Renal pelvis (tissue), 12 donors: Measurements from ENCODE around the gene GPR108. TPM values are rescaled to one million over a fixed set of nuclear protein-coding genes. Genes with fewer than 3 reads are reported as not detected.
"Not testable (repeated sequence)": the region's sequence is repeated elsewhere in the genome, so short reads cannot be mapped to it uniquely, and the experiment has no call there.

Source experiments
- DNase-seq: peaks from one replicate; pipeline ENCODE4 v3.0.0-alpha.2; 2013
- long read RNA-seq, 16 experiments: transcript quantifications; one replicate each; lab custom pipeline, GENCODE V29; 2026
- polyA plus RNA-seq, 3 donors: library from polyadenylated mRNA; unstranded; fragments of 120-200 nt; gene quantifications; one replicate each; pipeline ENCODE4 v1.2.1, GENCODE V29; 2013; ENCODE audit not compliant: insufficient read length in 3 of 3

Gene GPR108
- 10 to 100 TPM; 67.3 to 90.0 (median 68.0) TPM for polyA plus RNA-seq
- long read RNA-seq, donor 1, transcript GPR108-201 (18 exons, 2,057 nt): minor isoform, 7 of 21 reads
- long read RNA-seq, donor 1, transcript GPR108-202 (18 exons, 2,009 nt): major isoform, 13 of 21 reads
- long read RNA-seq, donor 1, partial matches to known transcripts: 0 of 21 reads
- long read RNA-seq, donor 1, other reads (novel, unspliced or antisense): 0 of 21 reads
- long read RNA-seq, donor 2, transcript GPR108-202 (18 exons, 2,009 nt): minor isoform, 6 of 18 reads
- long read RNA-seq, donor 2, transcript GPR108-201 (18 exons, 2,057 nt): major isoform, 12 of 18 reads
- long read RNA-seq, donor 2, partial matches to known transcripts: 0 of 18 reads
- long read RNA-seq, donor 2, other reads (novel, unspliced or antisense): 0 of 18 reads
- long read RNA-seq, donor 3, transcript GPR108-202 (18 exons, 2,009 nt): minor isoform, 5 of 55 reads
- long read RNA-seq, donor 3, transcript GPR108-201 (18 exons, 2,057 nt): major isoform, 7 of 55 reads
- long read RNA-seq, donor 3, partial matches to known transcripts: 38 of 55 reads
- long read RNA-seq, donor 3, other reads (novel, unspliced or antisense): 5 of 55 reads
- long read RNA-seq, donor 4, transcript GPR108-201 (18 exons, 2,057 nt): major isoform, 7 of 31 reads
- long read RNA-seq, donor 4, partial matches to known transcripts: 19 of 31 reads
- long read RNA-seq, donor 4, other reads (novel, unspliced or antisense): 0 of 31 reads
- long read RNA-seq, donor 5, partial matches to known transcripts: 7 of 12 reads
- long read RNA-seq, donor 5, other reads (novel, unspliced or antisense): 0 of 12 reads
- long read RNA-seq, donor 6, transcript GPR108-201 (18 exons, 2,057 nt): major isoform, 9 of 32 reads
- long read RNA-seq, donor 6, transcript GPR108-202 (18 exons, 2,009 nt): minor isoform, 6 of 32 reads
- long read RNA-seq, donor 6, partial matches to known transcripts: 16 of 32 reads
- long read RNA-seq, donor 6, other reads (novel, unspliced or antisense): 0 of 32 reads
- long read RNA-seq, donor 7, transcript GPR108-201 (18 exons, 2,057 nt): major isoform, 9 of 31 reads
- long read RNA-seq, donor 7, partial matches to known transcripts: 19 of 31 reads
- long read RNA-seq, donor 7, other reads (novel, unspliced or antisense): 0 of 31 reads
- long read RNA-seq, donor 8, partial matches to known transcripts: 0 of 3 reads
- long read RNA-seq, donor 8, other reads (novel, unspliced or antisense): 0 of 3 reads
- long read RNA-seq, donor 9, transcript GPR108-201 (18 exons, 2,057 nt): major isoform, 10 of 24 reads
- long read RNA-seq, donor 9, partial matches to known transcripts: 11 of 24 reads
- long read RNA-seq, donor 9, other reads (novel, unspliced or antisense): 0 of 24 reads
- long read RNA-seq, donor 10, transcript GPR108-201 (18 exons, 2,057 nt): major isoform, 9 of 22 reads
- long read RNA-seq, donor 10, partial matches to known transcripts: 10 of 22 reads
- long read RNA-seq, donor 10, other reads (novel, unspliced or antisense): 0 of 22 reads
- long read RNA-seq, donor 11, transcript GPR108-201 (18 exons, 2,057 nt): major isoform, 7 of 19 reads
- long read RNA-seq, donor 11, partial matches to known transcripts: 8 of 19 reads
- long read RNA-seq, donor 11, other reads (novel, unspliced or antisense): 0 of 19 reads
- long read RNA-seq, donor 12, transcript GPR108-201 (18 exons, 2,057 nt): major isoform, 8 of 20 reads
- long read RNA-seq, donor 12, partial matches to known transcripts: 9 of 20 reads
- long read RNA-seq, donor 12, other reads (novel, unspliced or antisense): 0 of 20 reads
- long read RNA-seq, donor 13, transcript GPR108-201 (18 exons, 2,057 nt): major isoform, 5 of 18 reads
- long read RNA-seq, donor 13, partial matches to known transcripts: 10 of 18 reads
- long read RNA-seq, donor 13, other reads (novel, unspliced or antisense): 0 of 18 reads
- long read RNA-seq, donor 14: 0 reads
- long read RNA-seq, donor 15: 0 reads
- long read RNA-seq, donor 16, transcript GPR108-201 (18 exons, 2,057 nt): major isoform, 12 of 15 reads
- long read RNA-seq, donor 16, partial matches to known transcripts: 0 of 15 reads
- long read RNA-seq, donor 16, other reads (novel, unspliced or antisense): 0 of 15 reads

- DNase-seq: peak; percentile 100
Observed at GRCh38 chr19:6737284-6737872, at the start of gene GPR108. GPR108 (minus strand) TSS chr19:6737580; CDS start chr19:6737576, 4 bp downstream.

- no peak for DNase-seq
Observed at GRCh38 chr19:6779206-6779605, 41.8 kb upstream of the GPR108 start.

GRCh38 chr19:6778386-6778785 is 41.0 kb upstream of the GPR108 start:
- no peak for DNase-seq

GRCh38 chr19:6777434-6777833 is 40.1 kb upstream of the GPR108 start:
- DNase-seq: no peak

GRCh38 chr19:6776999-6777398 is 39.6 kb upstream of the GPR108 start:
- DNase-seq: no peak

- DNase-seq: not testable (repeated sequence)
Observed at GRCh38 chr19:6776045-6776444, 38.7 kb upstream of the GPR108 start.

GRCh38 chr19:6774821-6775707 is 37.7 kb upstream of the GPR108 start:
- DNase-seq: no peak

GRCh38 chr19:6773323-6773931 is 36.0 kb upstream of the GPR108 start:
- no peak for DNase-seq

GRCh38 chr19:6772866-6773322 is 35.5 kb upstream of the GPR108 start:
- no peak for DNase-seq

- DNase-seq: no peak
Observed at GRCh38 chr19:6772028-6772865, 34.9 kb upstream of the GPR108 start, which contains the start of gene VAV1. VAV1 (plus strand) TSS chr19:6772708; CDS start chr19:6772808, 100 bp downstream.

GRCh38 chr19:6771648-6772027 is 34.3 kb upstream of the GPR108 start:
- DNase-seq: not testable (repeated sequence)

- no peak for DNase-seq
Observed at GRCh38 chr19:6769006-6769619, 31.7 kb upstream of the GPR108 start.

GRCh38 chr19:6768236-6768785 is 30.9 kb upstream of the GPR108 start:
- DNase-seq: no peak

GRCh38 chr19:6767357-6768235 is 30.2 kb upstream of the GPR108 start, which contains the start of gene SH2D3A:
SH2D3A (minus strand) TSS chr19:6767435; CDS start chr19:6763748, 3,687 bp downstream.
- DNase-seq: peak; percentile 68

- no peak for DNase-seq
Observed at GRCh38 chr19:6767081-6767356, 29.6 kb upstream of the GPR108 start.
